Measurements from ENCODE around the gene RAD51. TPM values are rescaled to one million over a fixed set of nuclear protein-coding genes. Genes with fewer than 3 reads are reported as not detected.

The RAD51 gene
- total RNA-seq, 1 donor from 2014 or later = 0.38 TPM

- ATAC-seq = peak; percentile 56
Observed at GRCh38 chr15:40775740-40776536, 81.0 kb downstream of the RAD51 start.

GRCh38 chr15:40776537-40777141 is 81.7 kb downstream of the RAD51 start:
- DNase-seq (ENCODE audit: low spot score) (peak; percentile 89), ATAC-seq (peak; percentile 92)

More at GRCh38 chr15:40775740-40776536, 81.0 kb downstream of the RAD51 start:
- peak; percentile 84 for DNase-seq (ENCODE audit: low spot score)

Other genes with a start within 250 kb of the RAD51 start
- gene CHST14, start 224.2 kb upstream of the RAD51 start, total RNA-seq = 5.3 TPM
- gene CCDC32, start 130.1 kb upstream of the RAD51 start, total RNA-seq = 6.5 TPM
- gene RPUSD2, start 125.9 kb upstream of the RAD51 start, total RNA-seq = 7.4 TPM
- 1.7 TPM for gene KNL1, start 100.9 kb upstream of the RAD51 start, total RNA-seq
- gene RMDN3, start 60.1 kb downstream of the RAD51 start, total RNA-seq = 47.3 TPM
- 106 TPM for gene GCHFR, start 68.9 kb downstream of the RAD51 start, total RNA-seq
- gene C15orf62, start 74.8 kb downstream of the RAD51 start, total RNA-seq = 1.0 TPM
- gene ZFYVE19, start 111.9 kb downstream of the RAD51 start, total RNA-seq = 19.9 TPM
- gene DNAJC17, start 112.3 kb downstream of the RAD51 start, total RNA-seq = 31.3 TPM
- gene PPP1R14D, start 133.5 kb downstream of the RAD51 start, total RNA-seq = not detected
- gene SPINT1, start 148.9 kb downstream of the RAD51 start, total RNA-seq = 1.6 TPM
- not detected for gene RHOV, start 179.1 kb downstream of the RAD51 start, total RNA-seq
- gene VPS18, start 199.3 kb downstream of the RAD51 start, total RNA-seq = 10.3 TPM
- gene DLL4, start 234.2 kb downstream of the RAD51 start, total RNA-seq = 3.7 TPM

Measured in left lobe of liver (tissue), 2 donors.